ENCODE results near the gene KCNH6. TPM values are rescaled to one million over a fixed set of nuclear protein-coding genes. Genes with fewer than 3 reads are reported as not detected.

Gene KCNH6
- total RNA-seq, 1 experiment from 2014 or later, result 1.6 TPM

- Histone ChIP-seq H3K9ac (ENCODE audit: extremely low read depth, insufficient read length, low read length) (no peak overlapping the region), H3K56ac (ENCODE audit: insufficient read length, low read depth, low read length) (no peak overlapping the region), H3K4me1 (ENCODE audit: insufficient read depth, low read length) (no peaks in the 10 kb centered on the region), H2AFZ (ENCODE audit: low read length) (no peak overlapping the region), H3K27ac (ENCODE audit: insufficient read length, low read depth, low read length) (no peak overlapping the region), H2BK5ac (ENCODE audit: insufficient read length, low read length) (no peak overlapping the region), H3K14ac (ENCODE audit: insufficient read depth, low read length) (no peak overlapping the region), H4K20me1 (ENCODE audit: control insufficient read depth, insufficient read depth, insufficient read length) (no peaks in the 10 kb centered on the region), H3K27me3 (ENCODE audit: insufficient read depth, low read length) (no peaks in the 10 kb centered on the region; the same call in 1 of the 2 replicates), H3K18ac (ENCODE audit: insufficient read length, low read depth, low read length) (no peak overlapping the region), H3K4me2 (ENCODE audit: insufficient read depth, insufficient read length, low read length) (no peak overlapping the region), H2BK15ac (ENCODE audit: low read depth, low read length) (no peak overlapping the region), H3K9me3 (ENCODE audit: control insufficient read depth, low read depth, low read length) (no peaks in the 10 kb centered on the region), H2BK20ac (ENCODE audit: low read depth, low read length, poor library complexity, severe bottlenecking) (no peak overlapping the region), H2AK5ac (ENCODE audit: insufficient read length, low read length) (no peak overlapping the region), H3T11ph (ENCODE audit: low read length) (no peak overlapping the region), H2BK12ac (ENCODE audit: insufficient read length, low read depth, low read length) (no peak overlapping the region), H4K5ac (ENCODE audit: insufficient read length, low read depth, low read length) (no peak overlapping the region), H2BK120ac (ENCODE audit: low read depth, low read length, poor library complexity, severe bottlenecking) (no peak overlapping the region), H3K79me2 (ENCODE audit: insufficient read depth, low read length) (no peaks in the 10 kb centered on the region), H3K23me2 (ENCODE audit: insufficient read length, low read depth, low read length, poor library complexity, severe bottlenecking) (no peaks in the 10 kb centered on the region), H4K91ac (ENCODE audit: insufficient read length, low read depth, low read length) (no peak overlapping the region), H3K4ac (ENCODE audit: low read depth, low read length) (no peak overlapping the region), H4K8ac (replicated peaks; ENCODE audit: insufficient read length, low read depth, low read length) (no peak overlapping the region), H3K23ac (ENCODE audit: insufficient read length, low read depth, low read length) (no peak overlapping the region), H3K79me1 (ENCODE audit: insufficient read depth, low read depth, low read length, poor library complexity, severe bottlenecking) (no peaks in the 10 kb centered on the region)
- Mint-ChIP-seq H3K27me3 (ENCODE audit: low read depth) (peaks cover 10% of the 10 kb centered on the region), H3K4me3 (no peak overlapping the region), H3K36me3 (ENCODE audit: insufficient read depth in 1 of 3, low read depth in 3 of 3) (no peaks in the 10 kb centered on the region), H3K9me3 (no peaks in the 10 kb centered on the region), H3K27ac (no peak overlapping the region; a peak in 1 of 7 replicates), H3K4me1 (peaks cover 7 to 16% of the 10 kb centered on the region in 2 experiments)
- WGBS (ENCODE audit: extremely low coverage, insufficient read length, low lambda C conversion rate), result no CpG with 5 or more reads among the region's 10 CpGs
- DNase-seq, result no peak
- no peak for TF ChIP-seq CTCF (conservative IDR thresholded peaks at IDR 0.05)
Observed at GRCh38 chr17:63483038-63483437, 40.1 kb upstream of the KCNH6 start.

Measured in H9 (cell line).